ENCODE data around the gene GOLIM4. TPM values are rescaled to one million over a fixed set of nuclear protein-coding genes. Genes with fewer than 3 reads are reported as not detected.

Gene GOLIM4
- polyA plus RNA-seq, 1 of the 3 experiments (the other 2 are of a cell fraction), result 42.3 TPM

DNA sequence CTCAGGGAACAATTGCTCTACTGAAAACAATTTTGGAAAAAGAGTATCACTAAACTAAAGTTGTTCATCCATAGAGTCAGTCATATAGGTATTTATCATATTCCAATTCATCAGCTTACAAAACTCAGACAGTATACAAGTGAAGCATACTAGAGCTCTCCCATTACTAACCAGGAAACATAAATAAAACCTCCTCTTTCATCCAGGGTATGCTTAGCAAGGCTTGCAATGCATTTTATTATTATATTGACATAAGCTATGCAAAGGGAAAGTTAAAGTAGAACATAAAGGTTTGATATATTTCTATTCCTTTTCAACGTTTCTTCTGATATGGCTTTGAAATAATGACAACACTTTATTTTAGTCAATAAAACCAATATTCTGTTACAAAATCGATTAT is 106.7 kb downstream of the GOLIM4 start:
- Histone ChIP-seq H3F3A (replicated peaks; ENCODE audit: insufficient read depth) (no peaks in the 10 kb centered on the region), H3K27me3 (ENCODE audit: insufficient read depth) (no peaks in the 10 kb centered on the region), H3K9me3 (no peaks in the 10 kb centered on the region), H3K9me2 (no peaks in the 10 kb centered on the region), H3K4me1 (ENCODE audit: control insufficient read depth in 1 of 2, insufficient read depth in 2 of 2, low read depth in 1 of 2, low read length in 1 of 2) (no peaks in the 10 kb centered on the region), H3K4me2 (no peak overlapping the region), H3K79me2 (ENCODE audit: insufficient read depth) (no peaks in the 10 kb centered on the region), H3K9ac (no peak overlapping the region), H3K36me3 (replicated peaks in 1 of 2; ENCODE audit: control insufficient read depth in 1 of 2, insufficient read depth in 2 of 2, low read length in 1 of 2) (no peaks in the 10 kb centered on the region), H3K27ac (ENCODE audit: low read depth in 2 of 2, low read length in 1 of 2) (no peak overlapping the region), H2AFZ (ENCODE audit: low read depth) (no peak overlapping the region), H3K4me3 (ENCODE audit: low read depth in 2 of 2, low read length in 1 of 2) (no peak overlapping the region), H4K20me1 (ENCODE audit: insufficient read depth) (no peaks in the 10 kb centered on the region)
- DNase-seq, result no peak
- TF ChIP-seq RFX5 (IDR thresholded peaks at IDR 0.05; ENCODE audit: low read length) (no peak), GATA2 (CRISPR knock-in tag; IDR thresholded peaks at IDR 0.05) (no peak), PBX3 (IDR thresholded peaks at IDR 0.05) (no peak), CTCF (IDR thresholded peaks at IDR 0.05) (no peak), ZBTB33 (IDR thresholded peaks at IDR 0.05; ENCODE audit: borderline replicate concordance, low read depth) (no peak), EZH2phosphoT487 (IDR thresholded peaks at IDR 0.05; ENCODE audit: borderline replicate concordance, low read depth) (no peak), MEF2A (IDR thresholded peaks at IDR 0.05; ENCODE audit: borderline replicate concordance, low read depth) (no peak), SMC3 (IDR thresholded peaks at IDR 0.05; ENCODE audit: low read depth, low read length) (no peak), POLR2AphosphoS5 (IDR thresholded peaks at IDR 0.05; ENCODE audit: low read depth, low read length) (no peak)
- TF ChIP-seq, protein P1, sequence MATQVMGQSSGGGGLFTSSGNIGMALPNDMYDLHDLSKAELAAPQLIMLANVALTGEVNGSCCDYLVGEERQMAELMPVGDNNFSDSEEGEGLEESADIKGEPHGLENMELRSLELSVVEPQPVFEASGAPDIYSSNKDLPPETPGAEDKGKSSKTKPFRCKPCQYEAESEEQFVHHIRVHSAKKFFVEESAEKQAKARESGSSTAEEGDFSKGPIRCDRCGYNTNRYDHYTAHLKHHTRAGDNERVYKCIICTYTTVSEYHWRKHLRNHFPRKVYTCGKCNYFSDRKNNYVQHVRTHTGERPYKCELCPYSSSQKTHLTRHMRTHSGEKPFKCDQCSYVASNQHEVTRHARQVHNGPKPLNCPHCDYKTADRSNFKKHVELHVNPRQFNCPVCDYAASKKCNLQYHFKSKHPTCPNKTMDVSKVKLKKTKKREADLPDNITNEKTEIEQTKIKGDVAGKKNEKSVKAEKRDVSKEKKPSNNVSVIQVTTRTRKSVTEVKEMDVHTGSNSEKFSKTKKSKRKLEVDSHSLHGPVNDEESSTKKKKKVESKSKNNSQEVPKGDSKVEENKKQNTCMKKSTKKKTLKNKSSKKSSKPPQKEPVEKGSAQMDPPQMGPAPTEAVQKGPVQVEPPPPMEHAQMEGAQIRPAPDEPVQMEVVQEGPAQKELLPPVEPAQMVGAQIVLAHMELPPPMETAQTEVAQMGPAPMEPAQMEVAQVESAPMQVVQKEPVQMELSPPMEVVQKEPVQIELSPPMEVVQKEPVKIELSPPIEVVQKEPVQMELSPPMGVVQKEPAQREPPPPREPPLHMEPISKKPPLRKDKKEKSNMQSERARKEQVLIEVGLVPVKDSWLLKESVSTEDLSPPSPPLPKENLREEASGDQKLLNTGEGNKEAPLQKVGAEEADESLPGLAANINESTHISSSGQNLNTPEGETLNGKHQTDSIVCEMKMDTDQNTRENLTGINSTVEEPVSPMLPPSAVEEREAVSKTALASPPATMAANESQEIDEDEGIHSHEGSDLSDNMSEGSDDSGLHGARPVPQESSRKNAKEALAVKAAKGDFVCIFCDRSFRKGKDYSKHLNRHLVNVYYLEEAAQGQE (IDR thresholded peaks at IDR 0.05; ENCODE audit: low read depth, low read length), result no peak
- TF ChIP-seq, protein P2, sequence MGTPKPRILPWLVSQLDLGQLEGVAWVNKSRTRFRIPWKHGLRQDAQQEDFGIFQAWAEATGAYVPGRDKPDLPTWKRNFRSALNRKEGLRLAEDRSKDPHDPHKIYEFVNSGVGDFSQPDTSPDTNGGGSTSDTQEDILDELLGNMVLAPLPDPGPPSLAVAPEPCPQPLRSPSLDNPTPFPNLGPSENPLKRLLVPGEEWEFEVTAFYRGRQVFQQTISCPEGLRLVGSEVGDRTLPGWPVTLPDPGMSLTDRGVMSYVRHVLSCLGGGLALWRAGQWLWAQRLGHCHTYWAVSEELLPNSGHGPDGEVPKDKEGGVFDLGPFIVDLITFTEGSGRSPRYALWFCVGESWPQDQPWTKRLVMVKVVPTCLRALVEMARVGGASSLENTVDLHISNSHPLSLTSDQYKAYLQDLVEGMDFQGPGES (IDR thresholded peaks at IDR 0.05; ENCODE audit: low read depth, low read length), result no peak
- 43% methylated on average over 2 of the region's 2 CpGs for WGBS (ENCODE audit: low lambda C conversion rate)
- CTCF ChIA-PET, result no interaction called here
- POLR2A ChIA-PET, result no interaction called here
